GM21576 (cell line): ENCODE results near the gene KLHDC3.

Source experiments
- ATAC-seq: cut with Tn5 transposase; IDR thresholded peaks from one replicate; pipeline ENCODE4 v1.9.1; 2021; ENCODE audit warnings: mild to moderate bottlenecking, moderate library complexity; ENCODE audit not compliant: unreplicated experiment

The KLHDC3 gene

DNA sequence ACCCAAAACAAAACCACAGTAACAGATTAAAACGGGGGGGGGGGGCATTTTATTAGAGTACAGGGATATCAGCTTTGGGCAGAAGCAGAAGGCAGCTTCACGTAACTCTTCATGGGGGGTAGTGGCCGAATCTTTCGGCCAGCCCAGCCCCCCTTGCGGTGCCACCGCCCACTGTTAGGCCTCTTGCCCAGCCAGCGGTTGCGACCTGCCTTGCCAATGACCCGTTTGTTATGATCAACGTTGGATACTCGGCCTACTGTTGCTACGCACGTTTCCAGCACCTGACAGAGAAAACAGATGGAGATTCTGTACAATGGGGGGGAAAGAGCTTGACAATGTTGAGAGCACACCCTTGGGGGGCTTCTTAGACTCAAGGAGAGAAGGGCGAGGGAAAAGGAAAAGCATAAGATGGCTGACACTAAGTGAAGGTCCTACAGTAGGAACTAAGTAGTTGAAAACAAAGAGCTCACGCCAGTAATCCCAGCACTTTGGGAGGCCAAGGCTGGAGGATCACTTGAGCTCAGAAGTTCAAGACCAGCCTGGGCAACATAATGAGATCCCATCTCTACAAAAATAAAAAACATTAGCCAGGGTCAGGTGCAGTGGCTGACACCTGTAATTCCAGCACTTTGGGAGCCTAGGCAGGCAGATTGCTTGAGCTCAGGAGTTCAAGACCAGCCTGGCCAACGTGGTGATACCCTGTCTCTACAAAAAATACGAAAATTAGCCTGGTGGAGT, 40.3 kb downstream of the KLHDC3 start:
- ATAC-seq = no peak

DNA sequence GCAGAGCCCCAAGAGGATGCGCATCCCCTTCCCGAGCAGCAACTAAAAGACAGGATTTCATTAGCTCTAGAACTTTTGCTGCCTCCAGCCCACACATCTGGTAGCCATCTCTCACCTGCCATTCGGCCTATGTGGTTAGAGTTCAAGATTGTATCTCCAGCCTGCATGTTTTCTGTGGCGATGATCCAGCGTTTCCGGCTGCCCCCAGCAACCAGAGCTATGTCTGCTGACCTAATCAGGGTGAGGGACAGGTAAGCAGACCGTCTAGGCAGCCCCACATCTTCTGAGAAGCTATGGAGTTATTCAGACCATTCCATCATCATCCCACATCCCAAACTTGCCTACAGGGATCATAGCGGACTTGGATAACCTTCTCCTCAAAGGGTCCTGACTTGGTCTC, 41.9 kb downstream of the KLHDC3 start:
- ATAC-seq = no peak

DNA sequence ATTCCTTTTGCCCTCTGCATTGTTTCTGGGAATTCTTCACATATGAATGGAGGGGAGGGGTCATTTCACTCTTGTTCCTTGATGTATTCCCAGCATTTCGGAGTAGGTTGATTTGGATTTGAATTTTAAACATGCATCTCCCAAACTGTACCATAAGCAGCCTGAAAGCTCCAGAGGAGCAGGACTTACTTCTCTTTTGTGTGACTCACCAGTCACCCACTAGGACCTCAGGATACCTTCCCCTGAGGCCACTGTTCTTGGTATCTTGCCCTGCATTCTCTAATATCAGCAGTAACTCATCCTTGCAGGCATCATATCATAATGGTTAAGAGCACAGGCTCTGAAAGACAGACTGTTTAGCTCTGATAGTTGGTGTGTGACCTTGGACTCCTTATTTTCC, 44.5 kb downstream of the KLHDC3 start:
- no peak for ATAC-seq

DNA sequence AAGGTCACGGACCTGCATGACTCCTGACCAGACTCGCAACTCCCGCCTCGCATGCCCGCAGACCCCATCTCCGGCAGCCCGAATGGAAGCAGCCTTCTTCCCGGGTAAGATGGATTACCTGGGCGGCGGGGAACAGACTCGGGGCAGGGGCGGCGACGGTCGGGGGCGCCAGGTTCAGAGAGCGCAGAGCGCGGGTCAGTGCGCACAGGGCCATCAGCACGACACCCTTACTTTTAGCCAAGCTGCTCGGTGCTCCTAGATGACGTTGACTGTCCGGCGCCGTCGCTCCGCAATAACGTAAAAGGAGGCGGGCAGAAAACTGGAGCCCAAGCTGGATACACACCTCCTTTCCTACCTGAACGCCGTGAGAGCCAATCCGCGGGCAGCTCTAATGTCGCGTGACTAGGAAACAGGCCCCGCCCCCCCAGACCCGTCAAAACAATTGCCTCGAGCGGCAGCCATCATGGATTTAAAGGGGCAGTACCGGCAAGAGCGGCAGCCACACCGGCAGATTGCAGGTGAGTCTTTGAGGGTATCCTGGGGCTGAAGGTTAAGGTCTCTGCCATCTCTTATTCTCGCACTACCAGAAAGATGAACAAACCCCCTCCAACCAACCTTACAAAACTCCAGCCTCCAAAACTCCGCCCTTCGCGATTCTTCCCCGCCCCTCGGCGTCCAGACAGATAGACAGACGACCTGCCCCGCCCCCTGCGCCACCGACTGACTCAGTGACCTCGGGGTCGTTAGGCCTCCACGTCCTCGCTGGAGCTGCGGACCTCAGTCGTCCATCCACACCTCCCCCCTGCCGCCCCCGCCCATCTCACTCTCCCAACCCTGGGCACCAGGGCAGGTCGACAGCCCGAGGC, 45.4 kb downstream of the KLHDC3 start, which contains the start of the genes KLC4 and MRPL2:
TSS of gene KLC4 (plus strand) at position 464 of the 866 bp plus-strand sequence. CDS start 1,705 bp downstream, outside the sequence.
TSS of gene MRPL2 (minus strand) at position 267 of the 866 bp plus-strand sequence. CDS start at position 214, 53 bp downstream.
- peak; percentile 83 for ATAC-seq

DNA sequence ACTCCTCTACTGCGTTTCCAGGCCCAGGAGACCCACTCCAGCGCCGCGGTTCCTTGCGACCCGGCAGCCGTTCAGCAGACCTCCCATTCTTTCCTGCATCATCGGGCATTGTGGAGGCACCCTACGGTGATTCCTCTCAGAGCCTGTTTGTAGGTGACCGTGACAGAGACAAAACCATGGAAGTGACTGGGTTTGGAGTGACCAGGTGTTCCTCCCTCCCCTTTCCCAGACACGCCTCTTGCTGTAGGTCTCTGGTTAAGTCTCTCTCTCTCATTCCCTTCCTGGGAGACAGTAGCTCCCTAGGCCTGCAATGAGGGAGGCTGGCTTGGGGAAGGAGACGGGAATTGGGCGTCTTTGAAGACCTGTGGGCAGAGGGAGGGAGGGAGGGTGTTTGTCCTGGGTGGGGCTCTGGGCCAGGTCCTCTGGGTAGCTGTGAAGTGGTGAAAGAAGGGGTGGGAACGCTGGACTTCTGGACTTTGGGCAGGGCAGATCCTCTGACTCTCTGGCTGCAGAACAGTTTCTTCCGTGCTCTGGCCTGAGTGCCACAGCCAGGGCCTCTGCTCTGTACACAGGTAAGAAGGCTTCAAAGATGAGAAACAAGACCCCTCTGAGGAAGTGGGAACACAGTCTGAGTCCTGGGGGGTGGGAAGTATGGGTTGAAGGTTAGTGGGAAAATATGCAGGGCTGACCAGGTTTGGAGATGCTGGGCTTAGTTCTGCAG, 46.1 kb downstream of the KLHDC3 start:
- ATAC-seq = no peak

DNA sequence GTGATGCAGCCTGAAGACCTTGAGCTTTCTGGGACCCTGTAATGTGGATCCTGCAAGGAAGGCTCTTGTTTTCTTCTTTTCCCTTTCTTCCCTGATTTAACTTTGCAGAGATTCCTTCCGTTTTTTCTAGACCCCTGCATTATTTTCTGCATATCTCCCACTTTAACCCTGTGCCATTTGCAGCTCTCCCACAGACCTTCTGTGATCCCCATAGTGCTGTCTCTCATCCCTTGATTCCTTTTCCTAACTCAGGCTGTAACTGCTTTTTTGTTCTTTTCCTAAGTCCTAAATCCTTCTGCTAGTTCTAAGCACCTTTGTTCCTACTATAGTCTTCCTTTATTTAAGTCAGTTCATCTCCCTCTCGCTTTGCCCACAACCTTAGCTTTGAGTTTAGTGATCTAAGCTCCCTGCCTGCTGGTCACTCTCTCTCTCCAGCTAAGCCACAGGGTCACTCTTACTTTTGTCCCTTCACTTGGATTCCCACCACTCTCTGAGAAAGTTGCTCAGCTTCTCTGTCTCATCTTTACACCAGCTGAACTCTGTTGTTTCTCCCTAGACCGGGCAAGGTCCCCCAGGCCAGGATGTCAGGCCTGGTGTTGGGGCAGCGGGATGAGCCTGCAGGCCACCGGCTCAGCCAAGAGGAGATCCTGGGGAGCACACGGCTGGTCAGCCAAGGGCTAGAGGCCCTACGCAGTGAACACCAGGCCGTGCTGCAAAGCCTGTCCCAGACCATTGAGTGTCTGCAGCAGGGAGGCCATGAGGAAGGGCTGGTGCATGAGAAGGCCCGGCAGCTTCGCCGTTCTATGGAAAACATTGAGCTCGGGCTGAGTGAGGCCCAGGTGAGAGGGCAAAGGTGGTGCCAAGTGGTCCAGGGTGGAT, 46.9 kb downstream of the KLHDC3 start:
- ATAC-seq = no peak

DNA sequence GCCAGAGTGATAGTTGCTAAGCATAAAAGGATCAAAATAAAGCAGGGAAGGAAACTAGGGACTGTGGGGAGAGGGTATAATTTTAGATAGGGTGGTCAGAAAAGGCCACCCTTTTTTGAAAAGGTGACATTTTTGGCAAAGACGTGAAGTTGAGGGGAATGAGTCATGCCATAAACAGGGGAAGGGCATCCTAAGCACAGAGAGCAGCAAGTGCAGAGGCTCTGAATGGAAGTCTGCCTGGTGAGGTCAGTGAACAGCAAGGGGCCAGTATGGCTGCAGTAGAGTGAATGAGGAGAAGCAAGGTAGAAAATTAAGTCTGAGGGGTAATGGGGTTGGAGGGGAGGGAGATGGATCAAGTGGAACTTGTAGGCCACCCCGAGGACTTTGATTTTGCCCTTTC, 47.8 kb downstream of the KLHDC3 start:
- ATAC-seq = no peak

DNA sequence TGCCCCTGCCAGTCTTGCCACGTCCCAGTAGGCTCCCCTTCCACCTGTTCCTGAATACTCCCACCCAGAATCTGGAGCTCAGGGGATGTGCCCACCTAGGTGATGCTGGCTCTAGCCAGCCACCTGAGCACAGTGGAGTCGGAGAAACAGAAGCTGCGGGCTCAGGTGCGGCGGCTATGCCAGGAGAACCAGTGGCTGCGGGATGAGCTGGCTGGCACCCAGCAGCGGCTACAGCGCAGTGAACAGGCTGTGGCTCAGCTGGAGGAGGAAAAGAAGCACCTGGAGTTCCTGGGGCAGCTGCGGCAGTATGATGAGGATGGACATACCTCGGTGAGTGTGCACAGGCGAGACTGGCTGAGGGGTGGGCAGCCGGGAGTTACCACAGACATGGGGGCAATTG, 48.8 kb downstream of the KLHDC3 start:
- no peak for ATAC-seq

DNA sequence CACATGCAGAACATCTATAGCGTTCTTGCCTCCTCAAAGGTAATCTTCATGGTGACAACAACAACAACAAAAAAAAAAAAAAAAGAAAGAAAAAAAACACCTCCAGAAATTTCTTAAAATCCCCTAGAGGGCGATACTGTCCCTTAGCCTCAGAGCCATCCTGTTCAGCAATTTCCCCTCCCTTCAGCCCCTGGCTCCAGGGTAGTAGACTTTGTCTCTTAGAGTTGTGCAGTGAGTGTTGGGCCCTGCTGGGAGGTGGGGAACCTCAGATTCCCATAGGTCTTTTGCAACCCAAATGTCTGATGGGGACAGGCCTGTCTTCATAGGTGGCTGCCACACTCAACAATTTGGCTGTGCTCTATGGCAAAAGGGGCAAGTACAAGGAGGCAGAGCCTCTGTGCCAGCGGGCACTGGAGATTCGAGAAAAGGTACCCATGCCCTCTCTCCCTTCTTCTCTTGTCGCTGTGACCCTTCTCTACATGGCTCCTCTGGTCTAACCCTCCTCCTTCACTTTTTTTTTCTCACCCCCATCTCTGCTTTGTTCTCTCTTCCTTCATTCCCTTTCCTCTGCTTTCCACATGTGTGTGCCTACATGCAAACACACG, 56.1 kb downstream of the KLHDC3 start:
- ATAC-seq = no peak
